Stimulated activated CD4-positive, alpha-beta T cell treated with anti-CD3 and anti-CD28 coated beads, Interleukin-1b, Interleukin-23, amount 100 ng/mL, for 48 hours (primary cell): ENCODE results near the gene BPIFA1.

Source experiments
- DNase-seq: peaks from one replicate; pipeline ENCODE4 v3.0.0-alpha.2; 2020

BPIFA1 gene

DNA sequence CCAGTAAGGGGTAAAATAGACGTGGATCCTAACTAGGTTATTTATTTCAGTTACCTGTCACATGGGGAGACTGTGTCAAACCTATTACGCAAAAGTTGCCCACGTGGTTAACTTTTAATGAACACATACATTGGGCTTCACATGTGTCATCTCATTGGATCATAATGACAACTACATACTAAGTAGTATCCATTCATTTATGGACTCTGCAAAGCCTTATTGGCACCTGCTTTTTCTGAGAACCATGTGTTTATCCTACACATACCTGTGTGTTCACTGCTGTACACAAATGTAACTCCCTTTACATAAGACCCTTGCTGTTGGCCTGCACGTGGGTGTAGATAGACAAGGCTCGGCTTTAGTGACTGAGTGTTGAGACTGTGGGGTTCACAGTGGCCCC is 5.1 kb downstream of the BPIFA1 start:
- no peak for DNase-seq

DNA sequence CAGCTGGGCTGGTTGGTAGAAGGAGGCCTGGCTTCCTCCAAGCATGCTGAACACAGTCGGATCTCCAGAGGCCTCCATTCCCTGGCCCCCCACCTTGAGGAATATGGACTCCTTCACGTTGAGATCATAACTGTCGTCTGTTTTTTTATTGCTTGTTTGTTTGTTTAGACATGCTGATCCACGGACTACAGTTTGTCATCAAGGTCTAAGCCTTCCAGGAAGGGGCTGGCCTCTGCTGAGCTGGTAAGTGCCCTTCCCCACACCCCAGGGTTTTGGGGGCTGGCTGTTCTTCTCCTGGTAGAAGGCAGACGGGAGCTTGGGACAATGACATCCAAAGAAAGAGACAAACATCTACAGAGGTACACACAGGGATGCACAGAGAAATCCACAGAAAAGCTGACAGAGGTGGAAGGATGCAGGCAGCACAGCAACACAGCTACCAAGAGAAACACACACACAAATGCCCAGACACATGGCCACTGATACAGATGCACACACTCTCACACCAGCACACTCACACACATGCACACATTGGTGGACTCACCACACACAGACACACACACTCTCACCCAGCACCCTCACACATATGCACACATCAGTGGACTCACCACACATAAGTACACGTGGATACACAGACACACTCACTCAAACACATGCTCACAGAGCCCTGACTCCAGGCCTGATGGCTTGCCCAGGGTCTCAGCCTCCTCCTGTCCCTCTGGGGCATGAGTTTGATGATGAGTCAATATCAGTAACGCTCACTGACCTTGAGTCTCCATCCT is 6.7 kb downstream of the BPIFA1 start:
- no peak for DNase-seq

DNA sequence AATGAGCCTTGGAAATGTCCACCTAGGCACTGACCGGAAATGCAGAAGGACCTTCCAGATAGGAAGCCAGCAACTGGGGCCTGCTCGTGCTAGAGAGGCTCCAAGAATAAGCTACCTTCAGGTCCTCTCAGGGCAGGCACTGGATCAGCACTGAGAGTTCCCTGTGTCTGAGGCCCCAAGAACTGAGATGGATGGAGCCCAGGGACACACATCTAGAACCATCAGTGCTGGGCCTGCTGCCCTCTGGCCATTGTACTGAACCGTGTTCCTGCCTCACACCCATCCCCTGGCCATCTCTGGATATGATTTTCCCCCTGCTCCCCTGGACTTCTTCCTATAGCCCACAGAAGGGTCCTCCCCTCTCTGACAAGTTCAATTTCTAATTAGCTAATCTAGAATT is 10.3 kb downstream of the BPIFA1 start:
- DNase-seq, result no peak

DNA sequence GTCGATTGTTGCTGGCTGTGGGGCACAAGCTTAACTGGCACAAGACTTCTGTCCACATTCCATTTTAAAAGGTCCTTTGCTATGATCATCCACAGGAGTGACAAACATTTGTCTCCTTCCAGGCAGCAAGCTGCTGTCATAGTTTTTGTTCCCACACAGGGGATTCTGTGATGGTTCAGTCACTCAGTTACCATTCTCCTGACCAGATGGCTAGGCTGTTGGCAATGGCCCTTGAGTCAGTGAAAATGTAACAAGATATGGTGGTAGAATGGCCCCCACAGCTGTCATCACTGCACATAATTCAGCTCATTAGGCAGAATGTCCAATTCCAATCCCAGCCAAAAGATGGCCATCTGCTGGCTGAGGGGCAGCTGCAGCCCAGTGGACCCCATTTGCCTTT is 13.7 kb downstream of the BPIFA1 start:
- DNase-seq, result no peak

DNA sequence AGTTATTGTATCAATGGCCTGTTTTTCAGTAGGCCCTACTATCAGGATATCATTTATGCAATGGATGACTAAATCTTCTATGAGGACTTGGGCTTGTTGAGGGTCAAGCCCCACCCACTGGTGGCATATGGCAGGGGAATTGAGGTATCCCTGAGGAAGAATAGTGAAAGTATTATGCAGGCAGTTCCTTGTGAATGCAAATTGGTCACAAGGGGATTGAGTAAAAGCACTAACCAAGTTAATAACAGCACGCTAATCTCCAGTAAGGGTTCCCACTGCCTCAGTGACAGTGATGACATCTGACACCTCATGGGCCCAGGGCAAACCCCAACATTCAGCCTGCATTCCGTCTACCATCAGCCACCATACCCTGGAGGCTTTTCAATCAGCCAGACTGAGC is 14.9 kb downstream of the BPIFA1 start:
- DNase-seq, result no peak

DNA sequence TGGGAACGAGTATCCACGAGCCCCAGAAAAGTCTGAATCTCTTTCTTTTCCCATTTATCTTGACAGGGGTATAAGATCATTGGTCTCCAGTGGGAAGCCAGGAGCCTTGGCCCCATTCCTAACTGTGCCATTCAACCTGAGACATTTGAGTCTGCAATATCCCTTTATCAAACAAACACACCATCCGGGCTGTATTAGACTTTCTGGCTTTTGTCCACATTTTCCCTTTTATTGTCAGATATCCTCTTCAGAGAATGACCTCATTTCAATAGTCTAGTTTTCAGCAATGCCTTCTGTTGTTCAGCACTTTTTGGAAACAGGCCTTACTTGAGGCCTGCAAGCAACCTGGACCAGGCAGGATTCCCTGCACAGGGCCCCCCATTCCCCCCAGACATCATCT is 15.7 kb downstream of the BPIFA1 start:
- DNase-seq, result no peak

DNA sequence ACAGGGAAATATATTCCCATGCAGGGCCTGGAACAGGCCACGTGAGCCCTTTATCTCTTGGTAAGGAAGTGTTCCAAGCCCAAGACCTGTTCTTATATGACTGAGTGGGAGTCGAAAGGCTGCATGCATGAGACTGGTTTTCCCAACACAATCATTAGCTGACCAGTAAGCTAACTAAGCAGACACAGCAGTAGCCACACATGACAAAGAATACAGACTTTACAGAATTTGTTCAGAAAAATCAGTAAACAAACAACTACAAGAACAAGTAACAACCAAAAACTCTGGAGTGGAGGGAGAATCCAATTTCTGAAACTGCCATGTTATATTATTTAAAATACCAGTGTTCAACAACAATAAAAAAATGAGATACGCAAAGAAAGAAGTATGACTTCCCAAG is 16.7 kb downstream of the BPIFA1 start:
- no peak for DNase-seq

DNA sequence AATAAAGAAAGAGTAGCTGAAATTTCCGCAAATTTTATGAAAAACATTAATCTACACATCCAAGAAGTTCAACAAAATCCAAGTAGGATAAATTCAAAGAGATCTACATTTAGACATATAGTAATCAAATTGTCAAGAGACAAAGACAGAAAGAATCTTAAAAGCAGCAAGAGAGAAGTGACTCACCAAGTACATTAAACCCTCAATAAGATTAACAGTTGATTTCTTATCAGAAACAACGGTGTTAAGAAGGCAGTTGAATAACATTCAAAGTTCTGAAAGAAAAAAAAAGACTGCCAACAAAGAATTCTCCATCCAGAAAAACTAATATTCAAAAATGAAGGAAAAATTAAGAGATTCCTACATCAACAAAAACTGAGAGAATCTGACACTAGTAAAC is 19.2 kb downstream of the BPIFA1 start:
- DNase-seq, result no peak

DNA sequence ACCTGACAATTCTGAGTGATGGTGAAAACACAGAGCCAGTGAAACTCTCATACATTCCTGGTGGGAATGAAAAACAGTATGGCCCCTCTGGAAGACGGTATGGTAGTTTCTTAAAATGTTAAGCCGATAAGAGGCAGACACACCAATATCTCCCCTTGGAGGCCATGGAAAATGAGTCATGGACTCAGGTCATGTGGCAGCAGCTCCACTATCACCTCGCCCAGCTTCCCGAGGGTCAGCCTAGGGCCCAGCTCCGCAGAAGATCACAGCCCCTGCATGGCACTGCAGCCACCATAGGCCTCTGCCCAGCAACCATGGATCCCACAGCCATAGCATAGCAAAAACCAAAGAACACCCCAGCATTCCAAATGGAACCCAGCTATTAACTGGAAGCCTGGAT is 21.4 kb downstream of the BPIFA1 start:
- DNase-seq, result no peak

DNA sequence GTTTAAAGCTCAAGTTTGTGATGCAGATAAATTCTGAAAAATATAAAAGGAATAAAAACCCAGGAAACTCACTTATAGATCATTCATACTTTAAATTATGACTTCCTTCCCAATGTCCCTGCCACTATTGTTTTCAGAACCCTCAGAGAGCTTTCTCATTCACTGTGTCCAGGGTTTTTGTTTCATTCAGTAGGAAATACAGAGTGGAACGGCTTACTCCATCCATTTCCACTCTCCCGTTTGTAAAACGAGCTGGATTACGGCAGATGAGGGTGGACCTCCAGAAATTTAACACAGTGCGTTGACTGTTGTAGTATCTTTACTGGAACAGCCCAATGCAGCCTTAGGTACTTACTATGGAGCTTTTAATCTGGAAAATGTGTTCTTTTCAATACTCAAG is 23.6 kb downstream of the BPIFA1 start:
- no peak for DNase-seq

DNA sequence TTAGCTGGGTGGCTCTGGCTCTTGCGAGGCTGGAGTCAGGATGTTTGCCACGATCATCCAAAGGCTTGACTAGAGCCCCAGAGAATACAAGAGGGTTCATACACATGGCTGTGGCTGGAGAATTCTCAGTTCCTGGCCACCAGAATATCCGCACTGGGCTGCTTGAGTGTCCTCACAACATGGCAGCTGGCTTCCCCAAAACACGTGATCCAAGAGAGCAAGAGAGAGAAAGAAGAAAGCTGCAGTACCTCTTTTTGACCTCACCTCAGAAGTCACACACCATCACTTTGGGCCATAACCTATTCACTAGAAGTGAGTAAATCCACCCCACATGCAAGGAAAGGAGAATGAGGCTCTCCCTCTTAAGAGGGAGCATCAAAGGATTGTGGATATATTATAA is 25.7 kb downstream of the BPIFA1 start:
- no peak for DNase-seq

DNA sequence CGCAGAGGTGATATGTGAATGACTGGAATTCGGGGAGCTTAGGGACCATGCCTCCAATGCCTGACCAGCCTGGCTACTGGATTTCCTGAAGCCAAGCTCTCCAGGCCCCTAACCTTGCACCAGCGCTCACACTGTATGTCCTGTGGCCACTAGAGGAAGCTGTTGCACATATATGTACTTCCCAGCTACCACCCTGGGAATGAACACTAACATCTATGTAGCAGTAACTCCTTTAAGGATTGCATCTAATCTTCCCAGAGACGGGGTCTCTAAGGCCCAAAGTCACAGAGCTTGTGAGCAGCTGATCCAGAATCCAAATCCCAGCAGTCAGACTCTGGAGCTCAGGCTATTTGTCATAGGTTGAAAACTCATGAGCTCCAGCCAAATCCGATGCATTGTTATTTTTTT is 26.9 kb downstream of the BPIFA1 start:
- peak; percentile 4 for DNase-seq

DNA sequence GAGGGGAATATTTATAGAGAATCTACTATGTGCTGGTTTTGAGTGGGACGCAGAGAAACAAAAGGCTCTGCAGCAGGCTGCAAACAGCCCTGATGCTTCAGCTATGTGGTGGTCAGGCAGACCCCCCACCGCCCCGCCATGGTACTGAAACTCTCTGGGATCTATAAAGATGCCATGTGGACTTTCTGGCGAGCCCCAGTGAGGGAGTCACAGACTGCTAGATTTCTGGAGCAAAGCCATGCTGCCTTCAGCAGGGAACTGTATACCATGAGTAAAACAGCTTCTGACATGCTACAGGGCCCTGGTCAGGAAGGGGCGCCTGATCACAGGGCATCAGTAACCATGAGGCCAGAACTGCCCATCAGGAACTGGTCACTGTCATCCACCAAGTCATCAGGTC is 28.0 kb downstream of the BPIFA1 start:
- DNase-seq, result no peak

DNA sequence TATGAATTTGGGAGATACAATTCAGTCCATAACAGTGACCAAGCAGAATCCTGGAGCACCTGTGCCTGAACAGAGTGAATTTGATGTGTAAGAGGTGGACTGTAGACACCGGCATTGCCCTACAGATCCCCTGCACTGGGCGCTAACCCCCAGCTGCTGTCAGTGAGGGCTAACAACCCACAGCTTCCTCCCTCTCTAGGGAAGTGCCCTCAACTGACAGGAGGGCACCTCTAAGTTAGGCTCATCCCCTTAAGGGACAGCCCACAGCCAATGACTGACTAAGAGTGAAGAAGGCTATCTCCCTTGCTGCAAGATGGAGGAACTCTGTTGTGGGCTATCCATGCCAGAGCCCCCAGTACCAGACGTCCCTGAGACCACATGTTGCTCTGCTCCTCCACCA is 31.9 kb downstream of the BPIFA1 start:
- DNase-seq, result no peak

DNA sequence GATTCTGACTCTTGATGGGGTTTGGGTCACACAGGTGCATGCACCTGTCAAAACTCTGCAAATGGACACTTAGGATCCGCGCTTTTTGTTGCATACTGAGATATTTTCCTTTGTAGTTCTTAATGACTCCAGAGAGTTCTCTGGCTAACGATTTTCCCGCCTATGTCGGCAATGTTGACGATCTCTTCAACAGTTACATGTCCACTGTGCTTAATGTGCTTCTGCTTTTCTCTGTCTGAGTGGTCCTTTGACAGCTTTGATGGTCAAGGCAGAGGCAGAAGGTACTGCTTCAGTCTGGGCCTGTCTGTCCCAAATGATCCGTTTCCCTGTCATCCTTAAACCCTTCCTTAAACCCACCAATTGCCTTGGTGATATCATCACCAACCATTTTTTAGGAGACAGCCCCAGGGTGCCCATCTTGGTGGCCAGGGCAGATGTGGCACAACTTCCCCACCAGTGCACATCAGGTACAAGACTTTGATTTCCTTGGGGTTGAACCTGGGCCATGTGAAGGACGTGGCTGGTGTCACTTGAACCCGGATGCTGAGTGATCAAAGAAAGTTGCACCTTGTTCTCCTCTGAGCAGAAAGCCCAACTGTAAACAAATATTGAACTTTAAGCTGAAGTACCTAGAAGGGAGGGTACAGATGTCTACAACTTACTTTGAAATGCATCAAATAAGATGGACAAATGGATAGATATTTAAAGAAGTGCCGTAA is 36.5 kb downstream of the BPIFA1 start:
- DNase-seq, result no peak

DNA sequence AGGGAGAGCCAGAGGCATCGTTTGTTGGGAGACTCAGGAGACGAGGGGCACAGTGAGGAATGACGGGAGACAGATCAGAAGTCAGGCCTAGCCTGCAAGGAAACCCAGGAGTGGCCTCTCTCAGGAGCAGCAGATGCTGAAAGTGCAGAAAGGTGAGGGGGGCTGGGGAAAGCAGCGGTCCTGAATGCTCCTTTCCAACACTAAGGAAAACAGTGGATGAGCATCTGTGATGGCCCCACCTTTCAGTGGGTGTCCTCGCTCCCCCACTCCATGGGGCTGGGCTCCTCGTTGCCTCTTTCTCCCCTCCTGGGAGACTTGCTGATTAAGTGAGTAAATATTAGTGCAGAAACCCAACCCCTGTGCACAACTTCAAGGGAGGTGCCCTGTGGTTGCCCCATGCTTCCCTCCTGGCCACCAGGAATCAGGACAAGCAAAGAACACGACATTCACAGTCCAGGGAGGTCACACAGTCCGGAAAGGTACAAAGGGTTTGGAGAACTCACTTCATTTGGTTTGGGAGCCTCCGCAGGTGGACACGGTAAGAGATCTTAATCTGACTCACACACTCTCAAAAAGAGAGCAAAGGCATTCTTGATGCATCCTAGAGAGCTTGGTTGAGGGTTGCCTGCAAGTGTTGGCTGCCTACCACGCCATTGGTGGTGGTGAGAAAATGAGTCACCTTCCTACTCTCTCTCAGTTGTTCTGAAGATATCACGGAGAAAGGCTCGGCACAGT is 37.5 kb downstream of the BPIFA1 start:
- DNase-seq, result peak; percentile 4

DNA sequence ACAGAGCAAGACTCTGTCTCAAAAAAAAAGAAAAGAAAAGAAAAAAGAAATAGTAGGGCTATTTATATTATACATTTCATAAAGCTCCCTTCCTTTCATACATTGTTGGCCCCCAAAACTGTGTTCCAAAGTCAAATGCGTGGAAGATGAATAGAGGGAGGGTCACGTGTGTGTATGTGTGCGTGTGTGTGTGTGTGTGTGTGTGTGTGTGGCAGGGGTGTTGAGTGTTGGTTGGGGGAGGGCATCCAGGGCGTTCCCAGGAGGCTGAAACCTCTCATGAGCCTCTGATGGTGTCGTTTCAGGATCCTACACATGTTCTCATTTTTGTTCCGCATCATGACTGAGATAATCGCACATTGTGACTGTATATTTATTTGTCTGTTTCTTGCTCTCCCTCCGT is 39.4 kb downstream of the BPIFA1 start:
- no peak for DNase-seq

DNA sequence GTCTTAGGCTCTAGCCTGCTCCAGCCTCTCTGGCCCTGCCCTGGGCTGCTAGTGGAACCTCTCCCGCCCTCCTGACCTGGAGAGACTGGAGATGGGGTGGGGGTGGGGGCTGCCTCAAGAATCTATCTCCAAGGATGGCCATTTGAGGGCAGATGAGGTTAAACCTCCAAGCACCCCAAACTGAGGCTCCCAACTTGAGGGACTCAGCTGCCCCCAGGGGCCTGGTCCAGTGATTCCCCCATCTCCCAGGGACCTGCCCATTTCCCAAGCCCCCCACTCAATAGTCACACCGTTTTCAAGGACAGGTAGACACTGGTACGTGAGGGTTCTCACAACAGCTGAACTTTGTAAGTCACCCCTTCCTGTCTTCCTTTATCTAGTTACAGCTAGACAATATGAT is 40.1 kb downstream of the BPIFA1 start:
- DNase-seq, result no peak

DNA sequence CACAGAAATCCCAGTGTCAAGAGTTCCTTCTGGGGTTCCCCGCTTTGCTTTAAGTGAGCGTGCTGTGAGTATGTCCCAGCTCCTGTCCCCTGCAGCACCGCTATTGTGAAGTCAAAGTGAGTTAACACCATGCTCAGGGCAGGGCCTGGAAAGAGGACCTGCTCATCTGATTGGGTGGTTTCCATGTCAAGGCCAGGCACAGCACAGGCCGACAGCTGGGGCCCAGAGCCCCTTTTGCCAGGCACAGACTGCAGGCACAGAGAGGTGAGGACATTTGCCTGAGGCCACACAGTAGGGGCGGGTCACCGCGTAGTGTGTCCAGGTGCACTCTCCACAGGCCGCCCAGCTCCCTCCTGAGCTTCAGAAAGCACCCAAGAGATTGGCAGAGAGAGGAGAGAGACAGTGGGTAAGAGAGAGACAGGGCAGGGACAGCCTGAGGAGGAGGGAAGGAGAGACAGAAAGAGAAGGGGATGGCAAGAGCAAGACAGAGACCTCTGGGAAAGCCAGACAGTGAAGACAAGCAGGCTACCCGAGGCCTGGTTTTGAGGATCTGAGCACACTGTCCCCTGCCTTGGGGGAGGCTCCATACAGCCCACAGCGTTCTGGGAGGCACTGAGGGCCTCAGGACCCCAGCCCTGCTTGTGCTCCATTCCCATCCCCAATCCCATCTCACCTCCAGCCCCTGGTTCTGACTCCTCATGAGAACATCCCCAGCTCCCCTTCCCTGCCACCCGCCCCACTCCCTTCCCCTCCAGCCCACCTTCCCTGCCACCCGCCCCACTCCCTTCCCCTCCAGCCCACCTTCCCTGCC is 40.7 kb downstream of the BPIFA1 start:
- DNase-seq, result no peak

DNA sequence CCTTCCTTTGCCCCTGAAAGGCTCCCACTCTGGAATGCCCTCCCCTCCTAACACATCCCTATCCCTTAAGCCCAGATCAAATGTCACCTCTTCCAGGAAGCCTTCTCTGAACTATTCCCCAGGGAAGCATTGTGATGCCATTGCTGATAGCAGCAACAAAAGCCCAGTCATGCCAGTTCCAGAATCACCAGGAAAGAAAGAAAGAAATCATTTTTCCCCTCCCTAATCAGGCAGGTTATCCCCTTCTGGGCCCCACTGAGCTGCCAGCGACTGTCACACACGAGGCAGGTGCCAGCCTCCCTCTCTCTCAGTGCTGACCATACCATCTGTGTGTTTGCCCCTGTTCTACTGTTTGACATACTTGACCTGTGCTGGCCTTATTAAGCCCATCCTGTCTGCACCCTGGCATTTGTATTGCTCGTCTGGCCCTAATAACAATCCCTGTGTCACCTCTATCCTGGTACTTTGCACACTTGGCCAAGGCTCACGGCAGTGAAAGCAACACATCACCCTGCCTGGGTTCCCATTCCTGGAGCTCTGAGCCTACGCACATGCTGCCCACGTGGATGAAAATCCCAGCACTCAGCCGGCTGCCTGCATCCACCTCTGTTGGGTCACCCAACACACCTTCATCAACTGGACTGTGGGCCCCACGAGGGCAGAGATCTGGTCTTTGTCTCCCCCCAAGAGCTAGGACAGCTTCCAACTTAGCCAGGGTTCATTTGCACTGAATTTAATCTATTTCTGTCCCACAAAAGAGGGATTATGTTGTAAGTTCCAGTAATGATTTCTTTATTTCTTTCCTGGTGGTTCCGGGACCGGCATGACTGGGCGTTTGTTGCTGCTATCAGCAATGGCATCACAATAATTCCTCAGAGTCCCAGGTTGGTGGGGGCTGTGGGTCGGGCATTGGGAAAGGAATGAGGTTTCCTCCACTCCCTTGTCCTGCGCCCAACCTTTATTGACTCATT is 42.0 kb downstream of the BPIFA1 start:
- DNase-seq, result no peak

DNA sequence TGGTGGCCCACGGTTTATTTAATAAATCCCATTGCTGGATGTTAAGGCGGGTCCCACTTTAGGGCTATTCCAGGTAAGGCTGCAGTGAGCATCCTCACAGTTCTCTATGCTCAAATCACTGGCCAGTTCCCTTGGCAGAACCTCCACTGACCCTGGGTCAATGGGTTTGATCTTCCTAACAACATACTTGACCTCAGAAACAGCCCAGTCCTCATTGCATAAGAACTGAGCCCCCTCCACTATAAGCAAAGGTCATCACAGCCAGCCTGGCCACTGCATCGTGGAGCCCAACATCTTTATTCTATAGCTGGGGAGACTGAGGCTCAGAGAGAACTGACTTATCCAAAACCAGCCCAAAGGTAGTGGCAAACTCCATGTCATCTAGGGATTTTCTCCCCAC is 42.9 kb downstream of the BPIFA1 start:
- no peak for DNase-seq
